SK-N-SH (cell line): ENCODE results near the gene TAF4.

ENCODE experiments used
- EZH2phosphoT487 ChIP-seq: fragments of 200-600 bp; sonication (generic); IDR thresholded peaks from 2 replicates; pipeline ENCODE4 v1.6.1; 2017; ENCODE audit warnings: low read depth, mixed run types, mild to moderate bottlenecking, antibody characterized with exemption, moderate library complexity, borderline replicate concordance
- FOSL2 ChIP-seq: IDR thresholded peaks from 2 replicates; pipeline ENCODE4 v1.4.0; 2012; ENCODE audit warnings: low read depth, mild to moderate bottlenecking, moderate library complexity, borderline replicate concordance
- RAD21 ChIP-seq: IDR thresholded peaks from 2 replicates; pipeline ENCODE4 v1.6.1; 2012; ENCODE audit warnings: mild to moderate bottlenecking, low read length
- RXRA ChIP-seq: IDR thresholded peaks from 2 replicates; pipeline ENCODE4 v1.4.0; 2012; ENCODE audit warnings: low read depth, mild to moderate bottlenecking, borderline replicate concordance
- TAF1 ChIP-seq: IDR thresholded peaks from 2 replicates; pipeline ENCODE4 v1.6.1; 2012; ENCODE audit warnings: low read depth, mild to moderate bottlenecking, low read length, moderate library complexity, borderline replicate concordance
- TF ChIP-seq, protein P1 (sequence below): fragments of 150-350 bp; IDR thresholded peaks from 2 replicates; pipeline ENCODE4 v1.6.1; 2017; ENCODE audit warnings: antibody characterized with exemption, low read length, low read depth, borderline replicate concordance
- TF ChIP-seq, protein P2 (sequence below): fragments of 200-600 bp; sonication (generic); IDR thresholded peaks from 2 replicates; pipeline ENCODE4 v1.6.1; 2017; ENCODE audit warnings: antibody characterized with exemption, mild to moderate bottlenecking, moderate library complexity

DNA sequence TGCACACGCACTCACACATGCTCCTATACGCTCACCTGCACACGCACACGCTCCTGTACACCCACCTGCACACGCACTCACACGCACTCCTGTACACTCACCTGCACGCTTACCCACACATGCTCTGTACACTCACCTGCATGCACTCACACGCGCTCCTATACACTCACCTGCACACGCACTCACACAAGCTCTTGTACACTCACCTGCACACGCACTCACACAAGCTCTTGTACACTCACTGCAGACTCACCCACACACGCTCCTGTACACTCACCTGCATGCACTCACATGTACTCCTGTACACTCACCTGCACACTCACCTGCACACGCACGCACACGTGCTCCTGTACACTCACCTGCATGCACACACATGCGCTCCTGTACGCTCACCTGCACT is 22.0 kb upstream of the TAF4 start:
- TF ChIP-seq, protein P1, sequence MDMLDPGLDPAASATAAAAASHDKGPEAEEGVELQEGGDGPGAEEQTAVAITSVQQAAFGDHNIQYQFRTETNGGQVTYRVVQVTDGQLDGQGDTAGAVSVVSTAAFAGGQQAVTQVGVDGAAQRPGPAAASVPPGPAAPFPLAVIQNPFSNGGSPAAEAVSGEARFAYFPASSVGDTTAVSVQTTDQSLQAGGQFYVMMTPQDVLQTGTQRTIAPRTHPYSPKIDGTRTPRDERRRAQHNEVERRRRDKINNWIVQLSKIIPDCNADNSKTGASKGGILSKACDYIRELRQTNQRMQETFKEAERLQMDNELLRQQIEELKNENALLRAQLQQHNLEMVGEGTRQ: no peak
- TF ChIP-seq TAF1: no peak
- TF ChIP-seq, protein P2, sequence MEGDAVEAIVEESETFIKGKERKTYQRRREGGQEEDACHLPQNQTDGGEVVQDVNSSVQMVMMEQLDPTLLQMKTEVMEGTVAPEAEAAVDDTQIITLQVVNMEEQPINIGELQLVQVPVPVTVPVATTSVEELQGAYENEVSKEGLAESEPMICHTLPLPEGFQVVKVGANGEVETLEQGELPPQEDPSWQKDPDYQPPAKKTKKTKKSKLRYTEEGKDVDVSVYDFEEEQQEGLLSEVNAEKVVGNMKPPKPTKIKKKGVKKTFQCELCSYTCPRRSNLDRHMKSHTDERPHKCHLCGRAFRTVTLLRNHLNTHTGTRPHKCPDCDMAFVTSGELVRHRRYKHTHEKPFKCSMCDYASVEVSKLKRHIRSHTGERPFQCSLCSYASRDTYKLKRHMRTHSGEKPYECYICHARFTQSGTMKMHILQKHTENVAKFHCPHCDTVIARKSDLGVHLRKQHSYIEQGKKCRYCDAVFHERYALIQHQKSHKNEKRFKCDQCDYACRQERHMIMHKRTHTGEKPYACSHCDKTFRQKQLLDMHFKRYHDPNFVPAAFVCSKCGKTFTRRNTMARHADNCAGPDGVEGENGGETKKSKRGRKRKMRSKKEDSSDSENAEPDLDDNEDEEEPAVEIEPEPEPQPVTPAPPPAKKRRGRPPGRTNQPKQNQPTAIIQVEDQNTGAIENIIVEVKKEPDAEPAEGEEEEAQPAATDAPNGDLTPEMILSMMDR: no peak
- no peak for TF ChIP-seq EZH2phosphoT487
- TF ChIP-seq RAD21: no peak
- no peak for TF ChIP-seq RXRA
- no peak for TF ChIP-seq FOSL2
